AG09309 (cell line): ENCODE results near the gene RHOJ.

Source experiments
- DNase-seq: peaks from one replicate; pipeline ENCODE4 v3.0.0-alpha.2; 2010; ENCODE audit warnings: low read depth
- H3K4me3 ChIP-seq: 2 replicates; pipeline ENCODE4 v1.5.1; 2011; ENCODE audit warnings: mild to moderate bottlenecking, low read depth, low read length, moderate library complexity; ENCODE audit not compliant: control insufficient read depth
- CTCF ChIP-seq: IDR thresholded peaks from 2 replicates; pipeline ENCODE4 v1.5.1; 2011; ENCODE audit warnings: mild to moderate bottlenecking, low read depth, low read length, inconsistent platforms; ENCODE audit not compliant: insufficient read depth, control insufficient read depth; ENCODE audit errors: missing control alignments

Gene RHOJ

GRCh38 chr14:63214417-63215196, 10.4 kb downstream of the RHOJ start:
- H3K4me3 ChIP-seq: no peak overlapping the region
- no peak for DNase-seq
- no peak for TF ChIP-seq CTCF

- DNase-seq: no peak
- no peak for TF ChIP-seq CTCF
- H3K4me3 ChIP-seq: no peak overlapping the region
Observed at GRCh38 chr14:63220526-63220925, 16.3 kb downstream of the RHOJ start.

- DNase-seq: no peak
- no peak overlapping the region for H3K4me3 ChIP-seq
- TF ChIP-seq CTCF: no peak
Observed at GRCh38 chr14:63223596-63223995, 19.4 kb downstream of the RHOJ start.

- no peak for TF ChIP-seq CTCF
- no peak for DNase-seq
- no peak overlapping the region for H3K4me3 ChIP-seq
Observed at GRCh38 chr14:63224196-63224595, 20.0 kb downstream of the RHOJ start.

- TF ChIP-seq CTCF: no peak
- no peak overlapping the region for H3K4me3 ChIP-seq
Observed at GRCh38 chr14:63228217-63228616, 24.0 kb downstream of the RHOJ start.

GRCh38 chr14:63229330-63230059, 25.3 kb downstream of the RHOJ start:
- H3K4me3 ChIP-seq: no peak overlapping the region
- DNase-seq: no peak
- TF ChIP-seq CTCF: no peak

More at GRCh38 chr14:63228217-63228616, 24.0 kb downstream of the RHOJ start:
- DNase-seq: no peak
